HG02759 (cell line): ENCODE measurements around the gene L3MBTL4.
"Not testable (repeated sequence)": the region's sequence is repeated elsewhere in the genome, so short reads cannot be mapped to it uniquely, and the experiment has no call there.

Experiments
- ATAC-seq: cut with Tn5 transposase; IDR thresholded peaks from one replicate; pipeline ENCODE4 v1.9.1; 2021; ENCODE audit warnings: mild to moderate bottlenecking, moderate library complexity; ENCODE audit not compliant: unreplicated experiment

Gene L3MBTL4

DNA sequence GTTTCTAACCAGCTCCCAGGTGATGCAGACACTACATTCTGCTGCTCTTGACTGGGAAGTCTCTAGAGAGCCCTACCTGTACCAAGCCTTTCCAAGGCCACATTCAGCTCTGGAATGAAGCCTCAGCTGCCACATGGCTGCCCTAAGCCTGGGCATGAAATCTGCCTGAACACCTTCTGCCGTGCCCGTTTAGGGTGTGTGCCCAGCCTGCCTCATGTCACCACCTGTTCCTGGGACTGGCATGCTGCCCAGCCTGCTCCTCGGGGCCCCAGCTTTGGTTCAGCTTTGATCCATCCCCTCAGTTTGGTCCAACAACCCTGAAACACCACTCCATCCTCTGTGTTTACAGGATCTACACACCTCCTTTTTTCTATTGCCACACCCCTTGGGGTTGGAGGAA lies 210.9 kb downstream of the L3MBTL4 start:
- no peak for ATAC-seq

DNA sequence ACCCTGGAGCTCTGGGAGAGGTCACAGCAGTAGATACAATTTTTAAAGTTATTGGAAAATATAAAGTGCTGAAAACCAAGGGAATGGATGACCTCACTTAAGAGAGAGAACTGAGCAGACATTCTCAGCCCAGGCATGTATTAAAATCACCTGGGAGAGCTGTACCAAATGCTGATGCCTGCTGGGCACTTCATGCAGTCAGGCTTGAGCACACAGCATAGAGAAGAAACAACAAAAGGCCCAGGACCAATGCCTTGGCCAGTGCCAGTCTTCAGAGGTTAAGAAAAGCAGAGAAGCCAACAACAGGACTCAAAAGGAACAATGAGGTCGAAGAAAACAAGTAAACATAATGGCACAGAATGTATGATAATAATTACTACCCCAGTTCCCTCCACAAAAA lies 211.8 kb downstream of the L3MBTL4 start:
- no peak for ATAC-seq

DNA sequence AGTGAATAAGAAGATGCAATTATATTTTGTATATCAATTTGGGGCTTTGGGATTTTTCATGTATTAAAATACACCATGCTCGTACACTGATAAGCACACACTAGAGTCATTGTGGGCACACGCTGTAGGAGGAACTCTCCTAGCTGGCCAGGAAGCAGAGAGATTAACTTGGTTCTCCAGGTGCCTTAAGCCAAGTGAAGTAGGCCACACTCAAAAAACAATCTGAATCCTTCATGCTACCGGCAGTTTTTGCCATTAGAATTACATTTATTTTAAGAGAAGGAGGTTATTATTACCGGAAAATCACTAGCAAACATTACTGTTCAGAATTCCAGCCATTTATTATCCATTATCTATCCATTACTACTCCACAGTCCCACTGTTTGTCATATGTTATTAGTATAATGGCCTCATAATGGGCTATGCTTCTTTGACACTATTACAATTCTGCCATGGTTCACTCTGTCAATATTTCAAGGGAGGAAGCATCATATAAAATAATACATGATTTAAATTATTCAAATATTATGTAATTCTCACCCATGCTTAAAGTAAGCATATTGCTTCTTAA lies 214.4 kb downstream of the L3MBTL4 start:
- no peak for ATAC-seq

DNA sequence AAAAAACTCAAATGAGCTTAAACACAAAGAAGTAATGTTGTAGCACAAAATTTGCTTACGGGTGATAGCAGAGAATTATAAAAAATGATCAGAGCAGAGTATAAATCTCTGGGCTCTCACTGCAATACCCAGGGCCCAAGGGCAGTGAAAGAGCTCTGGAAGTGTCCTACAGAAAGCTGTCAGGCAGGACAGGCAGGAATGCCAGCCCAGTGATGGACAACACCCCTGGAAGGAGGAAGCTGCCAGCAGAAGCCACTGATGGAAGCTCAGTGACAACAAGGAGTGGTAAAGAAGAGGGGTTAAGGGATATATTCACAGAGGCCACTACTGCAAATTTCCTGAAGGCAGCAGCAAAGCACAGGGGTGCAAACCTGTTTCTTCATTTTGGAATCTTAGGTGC lies 214.9 kb downstream of the L3MBTL4 start:
- ATAC-seq = no peak

DNA sequence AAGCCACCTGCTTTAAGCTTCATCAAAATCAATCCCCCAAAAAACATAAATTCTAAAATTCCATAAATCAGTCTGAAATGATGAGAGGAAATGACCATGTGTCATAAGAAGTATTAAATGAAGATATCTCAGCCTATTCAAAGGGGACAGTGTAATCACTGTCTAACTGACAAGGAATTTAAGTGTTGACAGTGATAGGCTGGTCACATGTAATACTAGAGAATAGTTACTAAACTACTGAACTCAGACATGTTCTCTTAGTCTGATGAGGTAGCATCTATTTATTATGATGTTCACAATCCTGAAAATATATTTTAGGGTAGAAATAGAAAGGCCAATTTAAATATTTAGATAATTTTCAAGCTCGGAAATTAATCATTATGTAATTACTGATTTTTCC lies 216.1 kb downstream of the L3MBTL4 start:
- ATAC-seq = no peak

DNA sequence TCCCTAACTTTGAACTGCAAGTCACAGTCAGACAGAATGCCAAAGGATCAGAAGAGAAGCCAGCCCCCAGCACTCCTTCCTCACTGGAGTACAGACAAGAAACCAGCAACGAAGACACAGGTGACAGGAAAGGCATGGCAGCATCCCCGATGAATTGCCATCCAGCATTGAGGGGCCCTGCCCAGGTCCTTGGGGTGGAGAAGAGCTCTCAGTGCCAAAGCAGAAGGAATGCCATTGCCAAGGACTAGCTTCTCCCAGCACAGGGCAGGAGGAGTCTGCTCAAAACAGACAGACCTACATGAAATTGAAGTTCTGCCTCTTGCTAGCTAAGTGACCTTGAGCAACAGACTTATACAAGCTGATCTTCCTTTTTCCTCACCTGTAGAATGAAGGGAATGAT lies 220.1 kb downstream of the L3MBTL4 start:
- no peak for ATAC-seq

DNA sequence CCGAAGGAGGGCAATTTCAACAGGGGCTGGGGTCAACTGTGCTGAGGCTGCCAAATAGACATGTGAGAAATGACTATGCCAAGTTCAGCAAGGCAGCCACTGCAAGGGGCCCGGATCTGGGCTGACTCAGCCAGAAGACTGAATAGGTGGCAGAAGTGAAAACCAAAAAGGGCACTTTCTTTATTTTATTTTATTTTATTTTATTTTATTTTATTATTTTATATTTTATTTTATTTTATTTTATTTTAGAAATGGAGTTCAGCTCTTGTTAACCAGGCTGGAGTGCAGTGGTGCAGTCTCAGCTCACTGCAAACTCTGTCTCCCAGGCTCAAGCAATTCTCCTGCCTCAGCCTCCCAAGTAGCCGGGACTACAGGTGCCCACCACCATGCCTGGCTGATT lies 228.9 kb downstream of the L3MBTL4 start:
- ATAC-seq = not testable (repeated sequence)

DNA sequence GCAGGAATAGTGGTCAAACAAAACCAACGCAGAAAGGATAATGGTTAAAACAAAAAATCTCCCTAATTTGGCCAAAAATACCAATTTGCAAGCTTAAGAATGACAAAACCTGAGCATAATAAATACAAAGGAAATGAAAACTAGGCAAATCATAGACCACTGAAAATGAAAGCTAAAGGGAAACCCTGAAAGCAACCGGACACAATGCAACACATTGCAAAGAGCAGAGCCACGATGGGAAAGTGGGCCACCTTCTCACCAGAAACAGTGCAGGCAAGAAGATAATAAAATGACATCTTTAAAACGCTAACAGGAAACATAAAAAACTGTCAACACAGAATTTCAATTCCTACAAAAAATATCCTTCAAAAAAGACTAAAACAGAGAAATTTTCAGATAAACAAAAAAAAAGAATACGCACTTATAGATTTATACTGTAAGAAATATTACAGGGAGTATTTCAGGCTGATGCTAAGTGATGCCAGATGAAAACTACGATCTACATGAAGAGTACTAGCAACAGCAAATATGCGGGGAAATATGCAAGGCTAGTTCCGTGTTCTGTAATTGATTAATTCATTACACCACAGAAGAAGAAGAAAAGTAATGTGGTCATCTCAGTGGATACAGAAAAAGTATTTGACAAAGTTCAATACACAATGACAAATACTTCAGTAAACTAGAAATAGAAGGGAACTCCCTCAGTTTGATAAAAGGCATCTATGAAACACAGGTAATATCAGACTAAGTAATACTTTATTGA lies 239.5 kb downstream of the L3MBTL4 start:
- no peak for ATAC-seq

DNA sequence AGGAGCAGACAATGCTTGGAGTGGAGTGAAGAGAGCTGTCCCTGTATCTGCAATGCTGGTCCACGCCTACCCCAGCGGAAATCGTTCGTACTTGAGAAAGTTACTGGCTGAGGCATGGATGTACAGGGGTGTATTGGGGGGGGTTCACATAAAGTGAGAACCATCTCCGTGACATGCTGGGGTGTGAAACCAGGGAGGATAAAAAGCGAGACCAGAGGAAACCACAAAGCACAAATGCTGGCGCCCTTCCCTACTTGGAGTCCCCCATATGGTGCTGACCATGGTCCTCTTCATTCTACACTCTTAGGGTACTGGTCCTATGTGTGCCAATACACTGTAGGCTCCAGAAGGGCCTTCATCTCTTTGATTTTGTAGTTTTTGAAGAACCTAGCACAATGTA lies 244.1 kb downstream of the L3MBTL4 start:
- no peak for ATAC-seq

DNA sequence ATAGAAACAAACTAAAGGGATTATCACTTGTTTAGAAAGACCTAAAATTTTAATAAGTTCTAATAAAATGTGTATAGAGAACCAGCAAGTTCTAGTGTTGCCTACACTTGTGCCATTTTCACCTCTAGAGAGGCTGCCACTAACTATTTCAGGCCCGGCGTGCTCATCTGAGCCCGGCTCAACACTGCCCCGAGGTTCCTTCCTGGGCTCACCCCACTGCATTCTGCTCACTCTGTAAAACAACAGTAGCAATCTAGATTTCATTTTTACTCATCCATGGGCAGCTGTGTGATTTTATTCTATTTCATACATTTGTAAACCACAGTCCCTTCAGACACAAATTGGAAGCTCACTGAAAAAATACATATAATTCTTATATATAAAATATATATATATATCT lies 253.2 kb downstream of the L3MBTL4 start:
- ATAC-seq = no peak

DNA sequence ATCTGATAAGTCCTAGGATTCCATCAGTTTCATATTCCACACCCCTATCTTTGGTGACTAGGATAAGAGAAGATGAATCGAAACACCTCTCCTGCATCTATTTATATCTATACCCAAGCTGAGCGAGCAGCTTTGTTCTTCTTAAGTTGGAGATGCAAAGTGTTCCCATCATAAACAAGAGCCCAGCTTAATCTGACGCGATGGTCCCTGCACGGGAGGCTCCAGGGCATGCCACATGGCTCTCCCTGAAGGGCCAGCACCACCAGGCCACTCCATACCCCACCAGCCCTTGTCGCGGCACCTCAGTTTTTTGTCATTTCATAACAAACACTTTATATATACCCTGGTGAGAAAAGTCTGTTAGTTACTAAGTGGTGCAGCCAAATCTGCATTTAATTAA lies 255.3 kb downstream of the L3MBTL4 start:
- ATAC-seq = no peak

DNA sequence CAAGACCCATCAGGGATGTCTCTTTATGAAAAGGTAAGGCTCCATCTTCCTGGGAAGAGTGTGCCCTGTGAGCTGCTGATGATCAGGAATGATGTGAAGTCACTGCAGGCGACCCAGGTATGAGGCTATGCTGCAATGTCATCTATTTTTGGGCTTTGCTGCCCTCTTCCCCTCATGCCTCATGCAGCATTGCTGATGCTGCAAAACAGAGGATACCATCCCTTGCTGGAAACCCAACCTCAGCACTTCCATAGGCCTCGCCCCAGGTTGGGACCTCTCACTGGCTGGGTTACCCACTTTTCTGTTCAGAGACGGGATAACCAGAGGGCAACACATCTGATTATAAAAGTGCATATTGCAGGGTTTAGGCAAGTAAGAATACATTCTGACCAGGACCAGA lies 255.8 kb downstream of the L3MBTL4 start:
- no peak for ATAC-seq

DNA sequence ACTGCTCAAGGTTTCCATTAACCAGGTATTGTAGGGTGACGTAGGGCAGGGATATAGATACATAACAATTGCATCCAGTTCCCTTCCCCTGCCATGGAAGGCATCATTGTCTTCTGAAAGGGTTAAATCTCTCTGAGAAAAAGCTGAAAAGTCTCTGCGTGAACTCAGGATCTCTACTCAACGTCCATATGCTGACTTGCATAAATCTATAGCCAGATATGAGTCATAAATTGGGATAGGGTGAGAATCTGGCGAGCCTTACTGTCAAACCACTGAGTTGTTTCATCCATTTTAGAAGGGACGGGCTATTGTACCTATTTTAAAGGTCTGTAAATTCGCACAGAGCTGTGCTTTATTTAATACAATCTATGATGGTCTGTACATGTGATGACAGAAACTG lies 258.3 kb downstream of the L3MBTL4 start:
- ATAC-seq = no peak

DNA sequence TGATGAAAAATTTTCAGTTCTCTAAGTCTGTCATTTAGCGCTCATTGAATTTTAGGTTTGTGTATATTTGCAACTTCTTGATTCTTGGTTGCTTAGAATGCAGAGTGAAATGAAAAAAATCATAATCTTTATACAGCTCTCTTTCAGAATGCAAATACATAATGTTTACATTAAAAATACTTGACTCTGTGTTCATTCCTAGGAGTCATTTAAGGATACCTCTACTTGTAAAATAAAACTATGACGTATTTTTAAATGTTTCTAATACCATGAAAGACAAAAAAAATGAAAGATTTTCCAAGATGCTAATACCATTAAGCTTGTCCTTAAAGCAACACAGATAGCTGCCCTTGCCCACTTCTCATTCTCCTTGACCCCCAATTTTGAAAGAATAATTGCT lies 259.0 kb downstream of the L3MBTL4 start:
- ATAC-seq = no peak

DNA sequence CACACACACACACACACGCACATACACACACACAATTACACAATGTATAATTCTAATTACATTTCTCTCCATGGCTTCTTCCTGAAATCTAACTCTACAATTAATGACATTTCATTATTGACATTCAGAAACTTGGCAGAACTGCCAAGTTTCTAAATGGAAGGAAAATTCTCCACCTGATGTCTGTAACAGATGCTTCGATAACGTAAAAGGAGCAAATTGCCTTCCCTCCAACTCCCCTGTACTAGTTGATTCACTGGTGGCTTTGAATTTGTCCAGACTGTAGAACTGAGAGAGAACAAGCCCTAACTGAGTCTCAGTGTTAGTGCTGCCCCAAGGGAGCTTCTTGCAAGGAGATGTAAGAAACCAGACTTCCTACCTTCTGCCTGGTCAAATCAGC lies 264.3 kb downstream of the L3MBTL4 start:
- no peak for ATAC-seq

DNA sequence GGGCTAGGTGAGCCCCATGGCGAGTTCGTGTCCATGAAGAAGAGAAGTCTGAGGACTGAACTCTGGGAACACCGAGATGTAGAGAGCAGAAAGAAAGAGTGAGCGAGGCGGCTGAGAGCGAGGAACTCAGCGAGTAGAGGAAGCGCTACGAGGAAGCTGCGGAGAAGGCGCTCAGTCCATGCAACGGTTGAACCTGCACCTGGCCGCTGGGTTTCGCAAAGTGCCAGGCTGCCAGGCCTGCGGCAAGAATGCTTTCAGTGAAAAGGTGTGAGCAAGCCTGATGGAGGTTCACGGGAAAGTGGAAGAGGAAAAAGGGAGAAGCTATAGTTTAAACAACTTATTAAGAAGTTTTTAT lies 268.4 kb downstream of the L3MBTL4 start:
- no peak for ATAC-seq

DNA sequence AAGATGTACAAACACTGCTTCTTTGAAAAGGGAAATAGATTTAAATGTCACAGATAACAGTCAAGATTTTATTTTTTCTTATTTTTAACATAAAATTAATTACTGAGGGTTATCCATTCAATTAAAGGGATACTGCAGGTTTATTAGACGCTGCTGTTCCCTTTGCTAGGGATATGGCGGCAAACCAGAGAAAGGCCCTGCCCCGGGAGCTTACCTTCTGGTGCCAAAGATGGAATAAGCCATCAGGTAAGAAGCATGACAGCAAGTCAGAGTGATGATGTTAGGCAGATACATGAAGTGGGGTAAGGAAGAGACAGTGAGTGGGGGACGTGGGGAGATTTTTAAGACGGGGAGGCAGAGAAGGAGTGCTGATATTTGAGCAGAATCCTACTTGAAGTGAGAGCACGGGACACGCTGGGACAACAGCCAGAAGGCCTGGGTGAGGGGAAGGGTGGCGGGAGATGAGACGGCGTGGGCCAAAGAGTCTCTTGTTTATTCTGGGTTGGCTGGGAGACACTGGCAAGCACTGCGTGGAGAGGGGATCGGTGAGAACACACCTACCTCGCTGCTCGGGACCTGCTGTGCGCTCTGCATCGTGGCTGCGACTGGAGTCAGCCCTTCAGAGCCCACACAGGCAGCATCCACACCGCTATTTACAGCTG lies 268.9 kb downstream of the L3MBTL4 start:
- ATAC-seq = no peak

DNA sequence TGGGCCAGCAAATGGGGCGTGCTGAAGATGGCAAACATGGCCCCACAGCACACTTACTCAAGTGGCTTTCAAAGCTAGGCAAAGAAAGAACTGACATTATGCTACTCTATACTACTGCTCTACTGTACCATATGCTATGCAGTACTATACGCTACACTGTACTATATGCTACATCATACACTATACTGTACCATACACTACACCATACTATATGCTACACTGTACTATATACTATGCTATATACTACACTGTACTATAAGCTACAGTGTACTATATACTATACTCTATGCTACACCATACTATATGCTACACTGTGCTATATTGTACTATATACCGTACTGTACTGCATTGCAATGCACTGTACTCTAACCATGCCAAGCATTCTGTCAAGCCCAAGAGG lies 275.7 kb downstream of the L3MBTL4 start:
- no peak for ATAC-seq

DNA sequence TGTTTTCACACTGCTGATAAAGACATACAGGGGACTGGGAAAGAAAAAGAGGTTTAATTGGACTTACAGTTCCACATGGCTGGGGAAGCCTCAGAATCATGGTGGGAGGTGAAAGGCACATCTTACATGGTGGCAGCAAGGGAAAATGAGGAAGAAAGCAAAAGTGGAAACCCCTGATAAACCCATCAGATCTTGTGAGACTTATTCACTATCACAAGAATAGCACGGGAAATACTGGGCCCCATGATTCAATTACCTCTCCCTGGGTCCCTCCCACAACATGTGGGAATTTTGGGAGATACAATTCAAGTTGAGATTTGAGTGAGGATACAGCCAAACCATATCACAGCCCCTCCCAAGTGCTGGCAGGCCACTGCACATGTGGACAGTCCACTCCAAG lies 278.8 kb downstream of the L3MBTL4 start:
- not testable (repeated sequence) for ATAC-seq

DNA sequence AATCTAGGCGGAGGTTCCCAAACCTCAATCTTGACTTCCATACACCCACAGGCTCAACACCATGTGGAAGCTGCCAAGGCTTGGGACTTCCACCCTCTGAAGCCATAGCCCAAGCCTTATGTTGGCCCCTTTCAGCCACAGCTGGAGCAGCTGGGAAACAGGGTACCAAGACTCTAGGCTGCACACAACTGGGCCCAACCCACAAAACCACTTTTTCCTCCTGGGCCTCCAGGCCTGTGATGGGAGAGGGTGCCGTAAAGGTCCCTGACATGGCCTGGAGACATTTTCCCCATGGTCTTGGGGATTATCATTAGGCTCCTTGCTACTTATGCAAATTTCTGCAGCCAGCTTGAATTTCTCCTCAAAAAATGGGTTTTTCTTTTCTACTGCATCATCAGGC lies 279.7 kb downstream of the L3MBTL4 start:
- not testable (repeated sequence) for ATAC-seq

DNA sequence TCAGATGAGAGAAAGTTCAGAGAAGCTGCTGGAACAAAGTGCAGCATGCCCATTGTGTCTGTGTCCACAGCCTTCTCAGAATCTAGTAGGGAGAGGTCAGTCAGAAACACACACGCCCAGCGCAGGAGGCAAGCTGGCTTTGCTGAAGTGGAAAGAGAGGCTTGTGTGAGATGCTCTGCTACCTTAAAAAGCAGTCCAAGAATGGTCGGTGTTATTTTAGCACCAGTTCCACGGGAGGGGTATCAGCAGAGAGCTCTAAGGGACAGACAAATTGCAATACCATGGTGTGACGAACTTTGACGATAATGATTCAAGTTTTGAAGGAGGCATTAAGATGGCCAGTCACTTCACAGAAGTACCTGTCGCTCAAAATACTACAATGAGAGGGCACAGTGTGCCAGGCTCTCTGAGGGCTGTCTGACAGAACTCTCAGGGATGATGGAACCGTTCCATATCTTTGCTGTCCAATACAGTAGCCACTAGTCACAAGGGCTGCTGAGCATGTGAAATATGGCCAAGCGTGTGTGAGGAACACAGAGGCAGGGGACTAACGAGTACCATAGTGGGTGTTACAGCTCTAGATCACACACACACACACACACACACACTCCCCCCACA lies 281.9 kb downstream of the L3MBTL4 start:
- ATAC-seq = no peak

DNA sequence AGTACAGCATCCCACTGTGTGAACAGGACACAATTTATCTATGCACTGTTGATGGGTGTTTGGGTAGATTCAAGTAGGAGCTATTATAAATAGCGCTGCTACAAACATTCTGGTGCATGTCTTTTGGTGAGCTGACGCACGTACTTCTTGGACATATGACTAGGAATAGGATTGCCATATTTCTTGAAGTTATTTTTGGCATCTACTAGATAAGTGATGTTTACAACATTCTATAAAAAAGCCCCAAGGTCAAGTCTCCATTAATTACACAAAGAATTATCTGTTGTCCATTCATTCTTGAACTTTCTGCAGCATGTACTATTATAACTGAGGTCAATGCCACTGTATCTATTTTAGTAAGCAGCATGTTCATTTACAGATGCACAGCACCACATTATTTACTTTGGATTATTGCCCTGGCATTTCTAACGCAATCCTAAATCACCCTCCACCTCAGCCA lies 293.9 kb downstream of the L3MBTL4 start:
- no peak for ATAC-seq
